ENCODE results near the gene FAM120B.

FAM120B gene

DNA sequence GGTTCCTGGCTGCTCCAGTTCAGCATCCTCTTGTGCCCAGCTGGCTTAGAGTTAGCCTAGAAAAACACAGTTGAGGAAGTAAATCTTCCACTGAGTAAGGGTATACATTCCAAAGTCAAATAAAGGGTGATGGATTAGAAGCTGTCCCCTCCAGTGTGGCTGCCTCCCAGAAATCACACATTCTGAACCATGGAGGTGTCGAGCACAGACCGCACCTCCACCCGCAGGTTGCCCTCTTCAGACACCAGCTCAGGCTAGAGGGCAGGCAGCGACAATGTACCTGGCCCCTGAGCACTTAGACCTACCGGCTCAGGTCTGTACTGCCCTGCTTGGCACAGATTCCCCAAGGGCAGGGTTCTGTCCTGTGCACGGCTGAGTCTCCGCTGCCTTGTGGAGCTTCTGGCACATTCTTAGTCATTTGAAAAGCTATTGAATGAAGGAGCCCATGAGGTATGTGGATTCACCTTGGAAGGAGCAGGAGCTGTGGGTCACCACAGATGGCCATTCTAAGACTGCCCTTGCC lies 118.1 kb downstream of the FAM120B start:
- no peak for DNase-seq

DNA sequence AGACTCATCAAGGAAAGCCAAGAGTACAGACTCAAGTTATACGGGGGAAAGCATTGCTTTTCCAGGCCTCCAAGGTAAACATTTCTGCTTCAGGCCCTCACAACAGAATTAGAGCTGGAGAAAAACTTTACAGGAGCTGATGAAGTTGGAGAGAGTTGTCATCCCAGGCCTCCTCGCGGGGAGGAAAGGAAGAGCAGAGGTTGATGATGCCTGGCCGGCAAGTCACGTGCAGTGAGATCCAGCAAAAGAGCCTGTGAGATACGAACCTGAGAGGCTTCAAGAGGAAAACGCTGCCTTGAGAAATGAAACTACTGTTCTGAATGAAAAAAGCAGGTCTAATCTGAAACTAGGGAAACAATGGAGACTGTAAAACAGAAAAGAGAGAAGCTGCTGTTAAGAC lies 122.9 kb downstream of the FAM120B start:
- no peak for DNase-seq

GRCh38 chr6:170433163-170434116 lies 126.9 kb downstream of the FAM120B start:
- no peak for DNase-seq

GRCh38 chr6:170434117-170434820 lies 127.7 kb downstream of the FAM120B start:
- no peak for DNase-seq

DNA sequence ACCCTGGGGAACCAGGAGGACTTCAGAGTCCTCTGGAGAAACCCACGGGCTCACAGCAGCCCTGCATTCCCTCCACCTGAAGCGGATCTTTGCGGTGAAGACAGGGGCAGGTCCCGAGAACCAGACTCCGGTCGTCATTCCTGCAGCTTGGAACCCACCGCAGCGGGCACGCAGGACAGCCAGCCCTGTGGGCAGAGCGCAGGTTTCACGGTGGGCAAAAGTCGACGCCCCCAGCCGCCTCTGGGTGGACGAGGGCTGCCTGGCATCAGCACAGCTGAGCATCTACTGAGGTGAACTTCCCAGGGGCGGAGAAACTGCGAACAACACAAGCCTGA lies 128.2 kb downstream of the FAM120B start:
- DNase-seq: no peak

DNA sequence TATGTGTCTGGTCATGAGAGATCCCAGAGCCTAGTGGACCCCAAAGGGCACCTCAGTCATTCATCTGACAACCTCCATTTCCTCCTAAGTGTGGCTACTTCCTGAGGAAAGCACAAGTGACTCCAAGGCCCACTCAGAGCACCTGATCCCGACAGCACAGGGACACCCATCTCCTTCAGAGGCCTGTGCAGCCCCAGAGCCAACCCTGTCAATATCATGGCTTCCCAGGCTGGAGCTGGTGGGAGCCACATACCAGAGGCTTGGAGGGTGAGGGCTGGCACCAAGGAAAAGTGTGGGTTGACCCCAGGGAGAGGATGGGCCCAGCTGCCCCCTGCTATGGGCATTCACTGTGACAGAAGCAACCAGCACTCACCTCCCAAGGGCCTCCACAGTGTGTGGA lies 129.2 kb downstream of the FAM120B start:
- DNase-seq: no peak

DNA sequence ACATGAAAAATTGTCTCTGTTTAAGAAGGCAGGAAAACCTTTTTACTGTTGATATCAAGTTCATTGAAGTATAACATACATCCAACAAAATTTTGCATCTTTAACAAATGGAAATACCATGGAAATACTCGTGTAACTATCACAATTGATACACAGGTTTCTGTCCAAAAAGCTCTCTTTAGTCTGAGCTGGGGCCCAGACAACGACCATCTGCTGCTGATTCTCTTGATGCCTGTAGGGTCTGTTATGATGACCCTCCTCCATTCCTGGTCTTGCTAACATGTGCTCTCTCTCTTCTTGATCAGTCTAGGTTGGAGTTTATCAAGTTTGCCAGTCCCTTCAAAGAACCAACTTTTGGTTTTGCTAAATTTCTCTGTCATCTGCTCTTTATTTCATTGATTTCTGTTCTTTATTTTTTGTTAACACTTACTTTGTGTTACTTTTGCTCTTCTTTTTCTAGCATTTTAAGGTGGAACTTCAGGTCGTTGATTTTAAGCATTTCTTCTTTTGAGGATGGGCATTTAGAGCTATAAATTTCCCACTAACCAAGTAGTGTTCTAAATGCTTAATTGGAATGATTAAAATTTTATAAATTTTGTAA lies 129.8 kb downstream of the FAM120B start:
- no peak for DNase-seq

DNA sequence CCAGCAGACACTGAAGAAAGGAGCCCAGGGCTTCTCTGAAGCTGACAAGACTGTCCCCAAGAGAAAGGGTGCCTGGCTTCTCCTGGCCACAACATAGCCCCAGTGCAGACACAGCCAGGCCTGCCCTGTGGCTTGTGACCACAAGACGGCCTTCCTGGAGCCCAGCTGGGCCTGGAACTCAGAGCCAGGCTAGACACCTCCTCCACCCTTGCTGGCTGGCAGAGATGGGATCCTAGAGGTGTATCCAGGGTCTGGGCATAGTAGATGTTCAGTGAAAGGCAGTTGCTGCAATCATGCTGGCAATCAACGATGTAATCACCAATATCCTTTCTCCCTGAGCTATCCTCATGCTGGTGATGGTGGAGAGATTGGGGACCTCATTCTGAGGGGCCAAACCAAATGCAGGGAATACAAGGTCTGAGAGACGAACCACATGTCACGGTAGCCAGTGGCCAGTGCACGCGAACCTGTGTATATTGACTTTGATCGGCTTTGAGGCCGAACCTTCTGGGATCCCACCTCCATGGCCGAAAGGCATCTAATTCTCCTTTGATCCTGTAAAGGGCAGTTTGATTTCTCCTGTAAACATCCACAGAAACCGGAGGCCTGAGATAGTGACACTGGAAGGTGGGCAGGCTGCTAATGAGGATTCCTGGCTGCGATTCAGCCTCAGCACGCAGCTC lies 131.3 kb downstream of the FAM120B start:
- no peak for DNase-seq

GRCh38 chr6:170438402-170438753 lies 131.8 kb downstream of the FAM120B start:
- no peak for DNase-seq

GRCh38 chr6:170438861-170439260 lies 132.3 kb downstream of the FAM120B start:
- no peak for DNase-seq

- DNase-seq: no peak
Observed at GRCh38 chr6:170439366-170440361, 133.1 kb downstream of the FAM120B start.

DNA sequence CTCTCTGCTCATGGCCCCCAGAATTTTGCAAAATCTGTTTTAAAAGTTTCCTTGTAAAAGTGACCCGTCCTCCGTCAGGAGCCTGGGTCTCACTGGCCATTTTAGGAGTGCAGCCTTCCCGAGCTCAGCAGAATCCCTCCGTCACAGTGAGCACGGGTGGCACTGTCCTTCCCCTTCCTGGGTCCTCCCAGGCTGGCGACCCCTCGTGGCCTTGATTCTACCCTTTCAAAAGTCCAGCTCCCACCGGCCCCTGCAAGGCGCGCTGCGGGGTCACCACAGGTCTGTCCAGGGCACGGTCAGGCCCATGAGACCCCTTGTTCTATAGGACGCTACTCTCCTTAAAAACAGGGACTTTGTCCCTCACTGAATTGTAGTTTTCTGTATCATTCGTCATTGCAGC lies 133.9 kb downstream of the FAM120B start:
- no peak for DNase-seq

- DNase-seq: no peak
Observed at GRCh38 chr6:170441316-170441715, 134.8 kb downstream of the FAM120B start.

- DNase-seq: no peak
Observed at GRCh38 chr6:170442596-170442995, 136.0 kb downstream of the FAM120B start.

DNA sequence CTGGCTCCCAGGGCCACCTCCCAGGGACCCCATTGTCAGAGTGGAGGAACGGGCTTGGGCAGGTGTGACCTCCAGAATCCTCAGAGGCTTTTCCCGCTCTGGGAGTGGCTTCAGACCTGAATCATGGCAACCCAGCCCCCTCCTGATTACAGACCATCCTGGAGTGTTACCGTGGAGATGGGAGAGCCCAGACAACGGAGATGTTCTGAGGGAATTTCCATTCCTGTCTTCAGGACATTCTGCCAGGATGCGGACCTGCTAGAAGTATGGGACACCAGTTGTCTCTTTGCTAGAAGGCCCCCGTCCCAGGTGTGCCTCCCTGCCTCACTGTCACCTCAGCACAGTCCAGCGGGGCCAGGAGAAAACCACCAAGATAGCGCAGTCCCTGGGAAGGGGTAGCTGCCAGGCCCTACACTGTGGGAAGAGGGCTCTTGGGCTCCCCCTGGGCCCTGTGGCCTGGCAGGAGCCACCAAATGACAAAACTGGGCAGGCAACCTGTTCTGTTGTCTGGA lies 136.6 kb downstream of the FAM120B start:
- DNase-seq: no peak

- DNase-seq: no peak
Observed at GRCh38 chr6:170444056-170444591, 137.6 kb downstream of the FAM120B start.

GRCh38 chr6:170444811-170445211 lies 138.3 kb downstream of the FAM120B start:
- no peak for DNase-seq

DNA sequence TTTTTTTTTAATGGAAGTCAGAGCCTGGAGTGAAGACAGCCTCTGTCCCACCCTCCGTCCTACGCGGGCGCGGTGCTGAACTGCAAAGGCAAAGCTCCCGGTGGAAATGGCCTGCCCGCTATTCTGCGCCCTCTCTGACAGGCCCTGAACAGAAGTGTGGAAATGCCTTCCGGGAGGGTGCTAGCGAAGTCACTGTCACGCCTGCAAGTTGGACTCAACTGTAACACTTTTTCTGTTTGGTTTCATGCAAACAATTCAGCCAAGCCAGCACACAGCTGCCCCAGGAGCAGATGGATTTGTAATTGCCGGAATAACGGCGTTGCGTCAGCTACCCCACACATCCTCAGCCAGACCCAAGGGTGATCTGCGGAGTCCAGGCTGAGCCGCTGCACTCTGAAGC lies 138.9 kb downstream of the FAM120B start:
- DNase-seq: no peak

DNA sequence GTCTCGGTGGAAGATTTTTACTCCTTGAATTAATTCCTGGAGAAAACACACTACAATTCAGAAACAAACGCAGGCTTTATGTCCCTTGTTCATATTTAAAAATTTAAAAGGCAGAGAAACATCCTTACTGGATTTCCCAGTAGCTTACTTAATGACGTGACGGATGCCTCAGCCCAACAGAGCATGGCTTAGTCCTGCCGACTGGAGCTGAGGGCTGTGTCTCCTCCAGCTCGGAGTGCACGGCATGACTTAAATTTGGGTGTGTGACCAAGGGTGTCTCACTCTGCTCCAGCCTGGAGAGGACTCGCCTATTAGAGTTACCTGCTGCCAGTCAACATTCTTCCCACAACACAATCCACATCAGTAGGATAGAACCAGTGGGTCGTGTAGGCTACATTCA lies 139.4 kb downstream of the FAM120B start:
- no peak for DNase-seq

- DNase-seq: no peak
Observed at GRCh38 chr6:170446841-170447560, 140.4 kb downstream of the FAM120B start.

GRCh38 chr6:170447561-170447930 lies 141.0 kb downstream of the FAM120B start:
- no peak for DNase-seq

All from central memory CD4-positive, alpha-beta T cell (primary cell).